Mucosa of descending colon (tissue), 3 donors: Measurements from ENCODE around the gene ODC1. TPM values are rescaled to one million over a fixed set of nuclear protein-coding genes. Genes with fewer than 3 reads are reported as not detected.

Experiments used
- ATAC-seq: fragments of 200-7000 bp; cut with Tn5 transposase; one replicate; pipeline ENCODE4 v1.9.1; 2020; ENCODE audit warnings: mild to moderate bottlenecking, moderate library complexity
- DNase-seq, 3 donors: peaks; one replicate each; pipeline ENCODE4 v3.0.0-alpha.2; 2020
- H3K36me3 ChIP-seq: fragments of 200-600 bp; one replicate; pipeline ENCODE4 v1.8.0; 2021; ENCODE audit warnings: low read depth, mild to moderate bottlenecking
- H3K4me1 ChIP-seq: fragments of 200-600 bp; one replicate; pipeline ENCODE4 v1.8.0; 2021; ENCODE audit warnings: low read depth, mild to moderate bottlenecking
- H3K4me3 ChIP-seq: fragments of 200-600 bp; one replicate; pipeline ENCODE4 v1.8.0; 2021; ENCODE audit warnings: mild to moderate bottlenecking
- H3K9me3 ChIP-seq: fragments of 200-600 bp; one replicate; pipeline ENCODE4 v1.8.0; 2021; ENCODE audit warnings: mild to moderate bottlenecking
- intact Hi-C, 2 donors: fragments of 100-400 bp; cut with DNase I in 1 of 2; cut with micrococcal nuclease in 1 of 2; formaldehyde crosslinking; loops; one replicate each; pipeline versions ENCODE4 v1.11.0 to v1.11.1; 2022; cut with DNase I, micrococcal nuclease
- total RNA-seq, 3 donors: library from RNA; stranded (reverse); fragmentation: NEBNext Ultra II Directional in 2 of 3; extraction: Animal tissue kit (Norgen Biotek cat#: 25700) in 2 of 3; gene quantifications; one replicate each; pipeline versions ENCODE4 v1.2.1 to v1.2.4, GENCODE V29; 2021 to 2023
- TF ChIP-seq, protein P1 (sequence below): fragments of 200-600 bp; IDR thresholded peaks from one replicate; pipeline ENCODE4 v1.8.0; 2022; ENCODE audit warnings: antibody characterized with exemption, mild to moderate bottlenecking
- donor health status: DM: no; HTN: no; CAD: no; lungs with moderate emphysema.
- donor health status: DM: no; HTN: no; CAD: no.
- donor health status: DM: no; HTN: yes; CAD: no.

The ODC1 gene
- total RNA-seq, 3 donors from 2014 or later = 32.2 to 60.2 (median 35.7) TPM

DNA sequence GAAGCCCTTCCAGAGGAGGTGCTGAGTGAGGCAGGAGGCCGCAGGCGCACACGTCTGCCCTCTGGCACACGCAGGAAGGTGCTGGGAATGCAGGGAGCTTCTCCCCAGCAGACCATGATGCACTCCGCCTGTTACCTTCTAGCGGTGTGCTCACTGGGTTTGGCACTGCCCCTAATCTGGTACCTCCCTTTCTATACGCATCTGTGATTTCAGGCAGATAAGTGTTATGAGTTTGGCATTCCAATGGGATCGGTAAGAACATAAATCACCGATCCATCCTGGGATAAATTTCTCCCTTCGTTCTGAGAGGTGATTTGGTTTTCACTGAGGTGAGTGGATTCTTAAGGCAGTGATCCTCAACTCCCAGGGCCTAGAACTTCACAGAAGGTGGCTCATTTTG is 34.6 kb downstream of the ODC1 start:
- intact Hi-C loops = loop anchor here in 1 of 2 donors (10.0 kb wide), 1 partner anchor 279 kb away; no protein-coding TSS in a partner anchor
- no peaks in the 10 kb centered on the region for H3K9me3 ChIP-seq
- ATAC-seq = no peak
- TF ChIP-seq, protein P1, sequence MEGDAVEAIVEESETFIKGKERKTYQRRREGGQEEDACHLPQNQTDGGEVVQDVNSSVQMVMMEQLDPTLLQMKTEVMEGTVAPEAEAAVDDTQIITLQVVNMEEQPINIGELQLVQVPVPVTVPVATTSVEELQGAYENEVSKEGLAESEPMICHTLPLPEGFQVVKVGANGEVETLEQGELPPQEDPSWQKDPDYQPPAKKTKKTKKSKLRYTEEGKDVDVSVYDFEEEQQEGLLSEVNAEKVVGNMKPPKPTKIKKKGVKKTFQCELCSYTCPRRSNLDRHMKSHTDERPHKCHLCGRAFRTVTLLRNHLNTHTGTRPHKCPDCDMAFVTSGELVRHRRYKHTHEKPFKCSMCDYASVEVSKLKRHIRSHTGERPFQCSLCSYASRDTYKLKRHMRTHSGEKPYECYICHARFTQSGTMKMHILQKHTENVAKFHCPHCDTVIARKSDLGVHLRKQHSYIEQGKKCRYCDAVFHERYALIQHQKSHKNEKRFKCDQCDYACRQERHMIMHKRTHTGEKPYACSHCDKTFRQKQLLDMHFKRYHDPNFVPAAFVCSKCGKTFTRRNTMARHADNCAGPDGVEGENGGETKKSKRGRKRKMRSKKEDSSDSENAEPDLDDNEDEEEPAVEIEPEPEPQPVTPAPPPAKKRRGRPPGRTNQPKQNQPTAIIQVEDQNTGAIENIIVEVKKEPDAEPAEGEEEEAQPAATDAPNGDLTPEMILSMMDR = no peak
- H3K36me3 ChIP-seq = no peaks in the 10 kb centered on the region
- H3K4me1 ChIP-seq = peaks cover 40% of the 10 kb centered on the region
- H3K4me3 ChIP-seq = no peak overlapping the region
- peak in 1 of 3 donors; percentile 49 for DNase-seq

DNA sequence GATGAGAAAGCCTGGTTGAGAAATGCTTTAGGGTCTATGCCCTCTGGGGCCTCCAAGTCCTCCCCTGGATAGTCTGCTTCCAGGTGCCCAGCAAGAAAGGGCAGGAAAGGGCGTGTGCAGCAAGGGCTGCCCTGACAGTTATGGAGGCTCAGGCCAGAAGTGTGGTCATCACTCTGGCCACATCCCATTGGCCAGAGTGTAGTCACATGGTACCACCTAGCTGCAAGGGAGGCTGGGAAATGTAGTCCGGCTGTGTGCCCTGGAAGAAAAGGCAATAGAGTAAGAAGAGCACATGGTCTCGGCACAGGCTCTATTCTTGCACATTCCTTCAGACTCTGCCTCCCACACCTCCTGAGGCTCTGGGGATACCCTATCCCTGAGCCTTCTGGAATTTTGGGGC is 35.7 kb downstream of the ODC1 start:
- TF ChIP-seq, protein P1 = no peak
- peak in 1 of 3 donors; percentile 65 for DNase-seq
- intact Hi-C loops = loop anchor here in 1 of 2 donors (10.0 kb wide), 1 partner anchor 278 kb away; no protein-coding TSS in a partner anchor
- Histone ChIP-seq H3K4me3 (no peak overlapping the region), H3K4me1 (peaks cover 43% of the 10 kb centered on the region), H3K36me3 (no peaks in the 10 kb centered on the region), H3K9me3 (no peaks in the 10 kb centered on the region)
- ATAC-seq = peak; percentile 14

DNA sequence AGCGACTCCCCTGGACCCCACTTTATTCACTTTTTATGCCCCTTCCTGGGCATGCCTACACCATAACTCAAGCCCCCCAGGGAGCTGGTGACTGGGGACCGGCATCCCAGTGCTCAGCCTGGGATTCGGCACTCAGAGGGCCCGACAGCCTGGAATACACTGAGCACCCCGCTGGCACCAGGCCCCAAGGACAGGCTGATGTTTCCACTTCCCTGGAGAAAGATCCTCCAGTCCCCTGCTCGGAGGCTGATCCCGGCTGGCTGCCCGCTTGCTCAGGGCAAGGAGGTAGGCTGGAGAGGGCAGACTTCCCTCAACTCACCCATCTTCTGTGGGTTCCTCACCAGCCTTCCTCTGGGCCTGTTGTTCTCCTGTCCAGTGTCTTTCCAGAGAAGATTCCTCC is 36.6 kb downstream of the ODC1 start:
- intact Hi-C loops = loop anchor here in 1 of 2 donors (10.0 kb wide), 1 partner anchor 277 kb away; no protein-coding TSS in a partner anchor
- H3K36me3 ChIP-seq = no peaks in the 10 kb centered on the region

DNA sequence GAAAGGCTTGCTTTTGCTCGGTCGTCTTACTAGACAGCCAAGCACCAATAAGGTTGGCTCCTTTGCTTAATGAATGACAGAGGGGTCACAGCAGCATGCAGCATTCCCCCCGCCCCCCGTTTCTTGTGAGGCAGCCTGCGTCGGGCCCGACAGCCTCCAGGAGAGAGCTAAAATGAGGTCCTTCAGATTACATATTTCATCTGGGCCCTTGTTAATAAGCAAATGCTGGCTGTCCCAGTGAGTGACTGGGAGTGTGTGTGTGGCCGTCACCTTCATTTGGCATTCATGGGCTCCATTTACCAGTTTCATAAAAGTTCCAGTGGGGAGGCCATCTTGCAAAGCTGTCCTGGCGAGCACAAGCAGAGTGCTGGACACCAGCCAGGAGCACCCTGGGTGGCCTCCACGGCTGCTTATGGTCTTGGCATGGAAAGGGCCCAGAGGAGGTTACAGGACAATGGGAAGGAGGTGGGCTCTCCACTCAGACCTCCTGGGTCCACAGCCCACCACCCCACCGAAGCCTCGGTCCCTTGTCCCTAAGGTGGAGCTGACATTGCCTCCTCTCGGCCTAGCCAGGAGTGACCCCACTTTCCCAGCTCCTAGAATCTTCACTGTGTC is 37.2 kb downstream of the ODC1 start:
- Histone ChIP-seq H3K36me3 (no peaks in the 10 kb centered on the region), H3K4me3 (no peak overlapping the region), H3K9me3 (no peaks in the 10 kb centered on the region), H3K4me1 (peaks cover 41% of the 10 kb centered on the region)
- TF ChIP-seq, protein P1 = no peak
- ATAC-seq (no peak), DNase-seq (no peak)
- intact Hi-C loops = loop anchor here in 1 of 2 donors (10.0 kb wide), 1 partner anchor 276 kb away; no protein-coding TSS in a partner anchor

More for the DNA sequence above, 36.6 kb downstream of the ODC1 start:
- ATAC-seq (no peak), DNase-seq (no peak)
- no peak overlapping the region for H3K4me3 ChIP-seq
- H3K4me1 ChIP-seq = peaks cover 41% of the 10 kb centered on the region
- TF ChIP-seq, protein P1 = no peak
- no peaks in the 10 kb centered on the region for H3K9me3 ChIP-seq

DNA sequence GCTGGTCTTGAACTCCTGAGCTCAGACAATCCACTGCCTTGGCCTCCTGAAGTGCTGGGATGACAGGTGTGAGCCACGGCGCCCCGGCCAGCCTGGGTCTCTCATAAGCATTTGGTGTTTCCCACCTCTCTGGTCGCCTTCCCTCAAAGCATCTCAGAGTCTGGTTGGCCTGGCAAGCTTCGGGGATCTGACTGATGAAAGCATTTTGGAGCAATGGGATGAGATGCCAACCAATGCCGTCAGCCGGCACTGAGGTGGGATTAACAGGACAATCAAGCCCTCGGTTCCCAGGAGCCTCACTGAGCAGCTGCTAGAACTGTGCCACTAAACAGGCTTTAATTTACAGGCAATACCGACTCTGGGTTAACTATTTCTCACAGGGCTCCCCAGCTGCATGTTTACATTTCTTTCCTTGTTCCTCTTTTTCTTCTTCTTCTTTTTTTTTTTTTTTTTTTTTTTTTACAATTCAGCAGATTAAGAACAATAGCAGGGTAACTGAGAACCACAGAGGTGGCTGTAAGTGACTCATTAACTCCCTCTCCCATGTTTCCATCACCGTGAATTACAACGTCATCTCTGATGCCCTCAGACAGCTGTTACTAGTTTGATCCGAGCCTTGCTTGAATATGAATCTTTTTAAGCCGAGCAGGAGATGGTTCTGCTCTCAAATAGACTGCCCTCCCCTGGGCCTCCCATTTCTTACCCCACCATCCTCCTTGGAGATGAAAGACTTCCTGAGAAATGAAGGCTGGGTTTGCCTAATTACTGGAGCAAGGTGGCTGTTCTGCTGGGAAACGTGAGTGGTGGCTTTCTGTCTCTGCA is 37.9 kb downstream of the ODC1 start:
- TF ChIP-seq, protein P1 = no peak
- peaks cover 40% of the 10 kb centered on the region for H3K4me1 ChIP-seq
- intact Hi-C loops = loop anchor here in 1 of 2 donors (10.0 kb wide), 1 partner anchor 275 kb away; no protein-coding TSS in a partner anchor
- H3K9me3 ChIP-seq = no peaks in the 10 kb centered on the region
- DNase-seq (no peak), ATAC-seq (no peak)
- no peaks in the 10 kb centered on the region for H3K36me3 ChIP-seq
- no peak overlapping the region for H3K4me3 ChIP-seq
